Suprapubic skin (tissue), 4 donors: ENCODE data around the gene CDKN2AIPNL. TPM values are rescaled to one million over a fixed set of nuclear protein-coding genes. Genes with fewer than 3 reads are reported as not detected.

ENCODE experiments used
- DNase-seq, 2 donors: peaks; one replicate each; pipeline ENCODE4 v3.0.0-alpha.2; 2019; ENCODE audit warnings: low spot score in 2 of 2
- H3K27ac ChIP-seq: fragments of 200-600 bp; sonication (generic); one replicate; pipeline ENCODE4 v1.5.1; 2019
- H3K27me3 ChIP-seq: fragments of 200-600 bp; sonication (generic); one replicate; pipeline ENCODE4 v1.5.1; 2019
- H3K36me3 ChIP-seq: fragments of 200-600 bp; sonication (generic); one replicate; pipeline ENCODE4 v1.5.1; 2019
- H3K4me1 ChIP-seq: fragments of 200-600 bp; sonication (generic); one replicate; pipeline ENCODE4 v1.5.1; 2019
- H3K4me3 ChIP-seq: fragments of 200-600 bp; sonication (generic); one replicate; pipeline ENCODE4 v1.5.1; 2019; ENCODE audit warnings: mild to moderate bottlenecking
- H3K9me3 ChIP-seq: fragments of 200-600 bp; sonication (generic); one replicate; pipeline ENCODE4 v1.5.1; 2019
- EP300 ChIP-seq: sonication (generic); formaldehyde crosslinking; IDR thresholded peaks from one replicate; pipeline ENCODE4 v1.6.1; 2017; ENCODE audit warnings: antibody characterized with exemption
- POLR2A ChIP-seq, 2 donors: fragments of 450-650 bp; IDR thresholded peaks; one replicate each; pipeline ENCODE4 v1.6.1; 2017; ENCODE audit warnings: antibody characterized with exemption in 2 of 2, mild to moderate bottlenecking in 2 of 2, moderate library complexity in 2 of 2
- POLR2AphosphoS5 ChIP-seq, 3 donors: sonication (generic); formaldehyde crosslinking; IDR thresholded peaks; one replicate each; pipeline ENCODE4 v1.6.1; 2017; ENCODE audit warnings: antibody characterized with exemption in 3 of 3
- WGBS: methylation state at CpG from one replicate; pipeline ENCODE4 v1.1.5; 2018; 5-methylcytosine and 5-hydroxymethylcytosine counted together
- total RNA-seq, 4 donors: library from RNA; depleted of rRNA; stranded (reverse); fragments of >200 nt; gene quantifications; one replicate each; pipeline ENCODE4 v1.1.0, GENCODE V29; 2016
- TF ChIP-seq, protein P1 (sequence below), 2 donors: fragments of 200-600 bp in 1 of 2; fragments of 450-650 bp in 1 of 2; sonication (generic) in 1 of 2; IDR thresholded peaks; one replicate each; pipeline ENCODE4 v1.5.1; 2016 to 2019; ENCODE audit warnings: antibody characterized with exemption in 2 of 2, mild to moderate bottlenecking in 1 of 2, moderate library complexity in 1 of 2

The CDKN2AIPNL gene
- total RNA-seq, 4 donors from 2014 or later: 14.7 to 21.9 (median 21.4) TPM

DNA sequence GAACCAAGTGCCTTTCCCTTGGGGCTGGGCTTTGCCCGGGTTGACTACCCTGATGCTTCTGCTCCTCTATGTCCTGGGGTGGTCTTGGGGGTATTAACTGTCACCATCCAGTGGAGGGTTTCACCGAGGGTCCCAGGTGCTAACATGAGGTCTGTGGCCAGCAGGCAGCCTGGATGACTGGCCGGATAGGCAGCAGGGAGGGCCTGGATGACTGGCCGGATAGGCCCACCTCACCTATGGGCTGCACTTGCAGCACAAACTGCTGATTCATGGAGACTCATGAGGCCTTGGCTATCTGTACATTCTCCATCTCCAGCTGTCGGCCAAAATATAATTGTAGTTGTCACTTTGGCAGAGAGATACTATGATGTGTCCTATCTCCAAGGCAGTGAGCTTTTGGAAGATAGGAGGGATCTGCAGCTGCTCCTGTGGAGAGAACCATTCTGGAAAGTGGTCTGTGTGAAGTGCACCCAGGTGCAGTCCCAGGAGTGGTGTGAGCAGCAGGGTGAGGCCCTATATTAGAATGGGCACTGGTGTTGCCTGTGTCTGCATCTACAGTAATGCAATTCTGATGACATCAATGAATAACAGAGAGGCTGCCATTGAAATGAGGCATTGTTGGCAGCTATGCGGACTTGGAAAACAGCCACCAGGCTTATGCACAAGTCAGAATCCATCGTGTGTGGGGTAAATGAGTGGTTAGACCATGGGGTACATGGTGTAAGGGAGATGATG, 26.3 kb upstream of the CDKN2AIPNL start:
- WGBS: 53% methylated on average over 4 of the region's 7 CpGs
- Histone ChIP-seq H3K9me3 (no peaks in the 10 kb centered on the region), H3K4me1 (peaks cover 35% of the 10 kb centered on the region), H3K36me3 (no peaks in the 10 kb centered on the region), H3K27ac (peak overlapping the region; percentile 81), H3K27me3 (no peaks in the 10 kb centered on the region), H3K4me3 (no peak overlapping the region)
- no peak for DNase-seq
- TF ChIP-seq, protein P1, sequence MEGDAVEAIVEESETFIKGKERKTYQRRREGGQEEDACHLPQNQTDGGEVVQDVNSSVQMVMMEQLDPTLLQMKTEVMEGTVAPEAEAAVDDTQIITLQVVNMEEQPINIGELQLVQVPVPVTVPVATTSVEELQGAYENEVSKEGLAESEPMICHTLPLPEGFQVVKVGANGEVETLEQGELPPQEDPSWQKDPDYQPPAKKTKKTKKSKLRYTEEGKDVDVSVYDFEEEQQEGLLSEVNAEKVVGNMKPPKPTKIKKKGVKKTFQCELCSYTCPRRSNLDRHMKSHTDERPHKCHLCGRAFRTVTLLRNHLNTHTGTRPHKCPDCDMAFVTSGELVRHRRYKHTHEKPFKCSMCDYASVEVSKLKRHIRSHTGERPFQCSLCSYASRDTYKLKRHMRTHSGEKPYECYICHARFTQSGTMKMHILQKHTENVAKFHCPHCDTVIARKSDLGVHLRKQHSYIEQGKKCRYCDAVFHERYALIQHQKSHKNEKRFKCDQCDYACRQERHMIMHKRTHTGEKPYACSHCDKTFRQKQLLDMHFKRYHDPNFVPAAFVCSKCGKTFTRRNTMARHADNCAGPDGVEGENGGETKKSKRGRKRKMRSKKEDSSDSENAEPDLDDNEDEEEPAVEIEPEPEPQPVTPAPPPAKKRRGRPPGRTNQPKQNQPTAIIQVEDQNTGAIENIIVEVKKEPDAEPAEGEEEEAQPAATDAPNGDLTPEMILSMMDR (IDR thresholded peaks at IDR 0.05): no peak
- no peak for TF ChIP-seq EP300

DNA sequence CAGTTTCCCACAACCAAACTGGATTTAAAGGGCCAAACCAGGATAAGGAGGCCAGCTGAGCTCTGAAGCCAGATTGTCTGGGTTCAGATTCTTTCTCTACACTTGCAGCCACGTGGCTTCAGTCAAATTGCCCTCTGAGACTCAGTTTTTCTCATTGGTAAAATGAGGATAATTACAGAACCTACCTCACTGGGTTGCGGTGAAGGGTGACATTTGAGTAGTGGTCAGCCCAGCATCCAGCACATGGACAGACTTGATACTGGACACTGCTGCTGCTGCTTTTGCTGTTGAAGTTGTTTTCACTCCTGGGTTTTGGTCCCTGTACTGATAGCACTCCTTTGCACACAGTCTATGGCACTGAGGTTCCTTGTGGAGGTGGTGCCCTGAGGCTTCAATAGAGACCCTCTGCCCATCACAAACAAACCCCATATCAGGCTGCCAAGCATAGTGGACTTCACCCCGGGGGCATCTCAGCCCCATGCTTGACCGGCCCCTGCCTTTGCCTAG, 25.7 kb upstream of the CDKN2AIPNL start:
- DNase-seq: no peak
- Histone ChIP-seq H3K27ac (no peak overlapping the region), H3K9me3 (no peaks in the 10 kb centered on the region), H3K36me3 (no peaks in the 10 kb centered on the region), H3K4me1 (peaks cover 35% of the 10 kb centered on the region), H3K27me3 (no peaks in the 10 kb centered on the region), H3K4me3 (no peak overlapping the region)
- 88% methylated on average over 2 of the region's 4 CpGs for WGBS
- TF ChIP-seq POLR2A (IDR thresholded peaks at IDR 0.05) (no peak), EP300 (no peak), POLR2AphosphoS5 (IDR thresholded peaks at IDR 0.05) (no peak)
- TF ChIP-seq, protein P1 (IDR thresholded peaks at IDR 0.05): no peak

DNA sequence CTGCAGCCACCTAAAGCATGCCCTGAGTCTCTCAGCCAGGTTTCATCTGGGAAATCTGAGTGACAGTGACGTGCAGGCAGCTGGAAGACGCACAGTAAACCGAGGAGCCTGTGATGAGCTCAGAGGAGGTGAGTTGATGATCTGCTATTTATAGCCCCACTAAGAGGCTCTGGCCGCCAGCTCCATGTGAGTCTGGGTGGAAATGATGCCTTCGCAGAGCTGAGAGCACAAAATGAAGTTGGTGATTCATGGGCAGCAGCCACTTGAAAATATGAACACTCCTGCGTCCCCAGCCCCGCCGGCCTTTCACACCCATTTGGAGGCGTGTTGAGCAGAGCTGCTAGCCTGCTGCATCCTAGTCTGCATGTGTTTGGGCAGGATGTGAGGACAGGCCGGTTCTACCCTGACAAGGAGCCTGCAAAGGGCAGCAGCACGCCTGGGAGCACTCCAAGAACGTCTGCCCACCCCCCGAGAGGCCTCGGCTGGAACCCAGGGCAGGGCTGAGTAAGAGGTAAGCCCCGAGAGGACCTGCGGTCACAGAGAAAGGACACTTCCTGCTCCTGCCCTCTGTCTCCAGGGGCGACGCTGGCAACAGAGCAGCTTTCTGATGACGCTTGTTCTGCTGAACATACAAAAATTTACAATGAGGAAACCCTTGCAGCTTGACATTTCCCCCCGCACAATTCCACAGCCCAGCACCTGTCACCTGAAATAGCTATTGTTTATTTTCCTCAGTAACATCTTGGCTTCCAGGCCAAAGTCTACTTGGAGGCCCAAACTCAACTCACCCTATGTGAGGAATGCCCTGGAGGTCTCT, 25.1 kb upstream of the CDKN2AIPNL start:
- TF ChIP-seq POLR2A (IDR thresholded peaks at IDR 0.05) (no peak), EP300 (no peak), POLR2AphosphoS5 (IDR thresholded peaks at IDR 0.05) (no peak)
- TF ChIP-seq, protein P1 (IDR thresholded peaks at IDR 0.05): no peak
- H3K4me1 ChIP-seq: peaks cover 35% of the 10 kb centered on the region
- no peaks in the 10 kb centered on the region for H3K36me3 ChIP-seq
- peak; percentile 85 to 89 for DNase-seq
- 51% methylated on average over 11 of the region's 20 CpGs for WGBS
- H3K27me3 ChIP-seq: no peaks in the 10 kb centered on the region
- H3K4me3 ChIP-seq: no peak overlapping the region
- no peaks in the 10 kb centered on the region for H3K9me3 ChIP-seq
- H3K27ac ChIP-seq: peak overlapping the region; percentile 55

DNA sequence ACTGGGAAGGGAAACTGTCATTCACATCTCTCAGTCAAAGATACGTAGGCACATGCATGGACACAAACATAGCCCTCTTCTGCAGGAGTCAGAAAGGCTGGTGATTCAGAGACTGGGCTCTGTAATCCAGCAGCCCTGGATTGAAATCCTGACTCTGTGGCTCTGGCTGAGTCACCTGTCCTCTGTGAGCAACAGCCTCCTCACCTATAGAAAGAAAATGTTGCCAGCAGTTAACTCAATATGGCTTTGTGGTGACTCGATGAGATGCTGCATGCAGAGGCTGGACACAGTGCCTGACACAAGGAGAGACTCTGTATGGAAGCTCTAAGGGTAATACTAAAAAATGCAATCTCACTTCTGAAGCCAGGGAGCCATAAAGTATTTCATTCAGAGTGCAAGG, 23.9 kb upstream of the CDKN2AIPNL start:
- H3K9me3 ChIP-seq: no peaks in the 10 kb centered on the region
- no peak overlapping the region for H3K27ac ChIP-seq
- H3K4me3 ChIP-seq: no peak overlapping the region
- peaks cover 35% of the 10 kb centered on the region for H3K4me1 ChIP-seq
- no peak for TF ChIP-seq POLR2AphosphoS5 (IDR thresholded peaks at IDR 0.05)
- no peak for TF ChIP-seq POLR2A (IDR thresholded peaks at IDR 0.05)
- TF ChIP-seq, protein P1 (IDR thresholded peaks at IDR 0.05): no peak
- no peak for TF ChIP-seq EP300
- WGBS: 78% methylated on average over 2 of the region's 2 CpGs
- no peaks in the 10 kb centered on the region for H3K27me3 ChIP-seq
- H3K36me3 ChIP-seq: no peaks in the 10 kb centered on the region
- no peak for DNase-seq
